Mucosa of descending colon (tissue), 3 donors: ENCODE results near the gene ADAMTS20. TPM values are rescaled to one million over a fixed set of nuclear protein-coding genes. Genes with fewer than 3 reads are reported as not detected.

ENCODE experiments used
- ATAC-seq: fragments of 200-7000 bp; cut with Tn5 transposase; one replicate; pipeline ENCODE4 v1.9.1; 2020; ENCODE audit warnings: mild to moderate bottlenecking, moderate library complexity
- DNase-seq, 3 donors: peaks; one replicate each; pipeline ENCODE4 v3.0.0-alpha.2; 2020
- H3K36me3 ChIP-seq: fragments of 200-600 bp; one replicate; pipeline ENCODE4 v1.8.0; 2021; ENCODE audit warnings: low read depth, mild to moderate bottlenecking
- H3K4me1 ChIP-seq: fragments of 200-600 bp; one replicate; pipeline ENCODE4 v1.8.0; 2021; ENCODE audit warnings: low read depth, mild to moderate bottlenecking
- H3K4me3 ChIP-seq: fragments of 200-600 bp; one replicate; pipeline ENCODE4 v1.8.0; 2021; ENCODE audit warnings: mild to moderate bottlenecking
- H3K9me3 ChIP-seq: fragments of 200-600 bp; one replicate; pipeline ENCODE4 v1.8.0; 2021; ENCODE audit warnings: mild to moderate bottlenecking
- CTCF ChIP-seq: fragments of 200-600 bp; IDR thresholded peaks from one replicate; pipeline ENCODE4 v1.8.0; 2022; ENCODE audit warnings: antibody characterized with exemption, mild to moderate bottlenecking
- intact Hi-C, 2 donors: fragments of 100-400 bp; cut with DNase I in 1 of 2; cut with micrococcal nuclease in 1 of 2; formaldehyde crosslinking; loops; one replicate each; pipeline versions ENCODE4 v1.11.0 to v1.11.1; 2022; cut with DNase I, micrococcal nuclease
- total RNA-seq, 3 donors: library from RNA; stranded (reverse); fragmentation: NEBNext Ultra II Directional in 2 of 3; extraction: Animal tissue kit (Norgen Biotek cat#: 25700) in 2 of 3; gene quantifications; one replicate each; pipeline versions ENCODE4 v1.2.1 to v1.2.4, GENCODE V29; 2021 to 2023
- donor health status: DM: no; HTN: no; CAD: no; lungs with moderate emphysema.
- donor health status: DM: no; HTN: no; CAD: no.
- donor health status: DM: no; HTN: yes; CAD: no.

Gene ADAMTS20
- total RNA-seq, 3 donors from 2014 or later, result not detected

- ATAC-seq, result no peak
Observed at GRCh38 chr12:43336962-43337555, 214.9 kb downstream of the ADAMTS20 start.

GRCh38 chr12:43333644-43334043 lies 218.4 kb downstream of the ADAMTS20 start:
- TF ChIP-seq CTCF, result no peak
- Histone ChIP-seq H3K36me3 (no peaks in the 10 kb centered on the region), H3K4me3 (no peak overlapping the region), H3K4me1 (no peaks in the 10 kb centered on the region), H3K9me3 (no peaks in the 10 kb centered on the region)
- DNase-seq, result no peak
- no peak for ATAC-seq
- intact Hi-C loops, result no loop called here

More at GRCh38 chr12:43336962-43337555, 214.9 kb downstream of the ADAMTS20 start:
- no peaks in the 10 kb centered on the region for H3K9me3 ChIP-seq
- H3K36me3 ChIP-seq, result no peaks in the 10 kb centered on the region
- no peak for DNase-seq
- no peak for TF ChIP-seq CTCF
- H3K4me1 ChIP-seq, result no peaks in the 10 kb centered on the region
- H3K4me3 ChIP-seq, result no peak overlapping the region
- intact Hi-C loops, result no loop called here

- no peaks in the 10 kb centered on the region for H3K9me3 ChIP-seq
- DNase-seq (no peak), ATAC-seq (no peak)
- no peaks in the 10 kb centered on the region for H3K36me3 ChIP-seq
- intact Hi-C loops, result no loop called here
- H3K4me3 ChIP-seq, result no peak overlapping the region
- H3K4me1 ChIP-seq, result no peaks in the 10 kb centered on the region
- no peak for TF ChIP-seq CTCF
Observed at GRCh38 chr12:43332977-43333640, 218.9 kb downstream of the ADAMTS20 start.

- DNase-seq (no peak), ATAC-seq (no peak)
- intact Hi-C loops, result no loop called here
- Histone ChIP-seq H3K9me3 (no peaks in the 10 kb centered on the region), H3K36me3 (no peaks in the 10 kb centered on the region), H3K4me3 (no peak overlapping the region), H3K4me1 (no peaks in the 10 kb centered on the region)
- no peak for TF ChIP-seq CTCF
Observed at GRCh38 chr12:43331935-43332334, 220.1 kb downstream of the ADAMTS20 start.

- Histone ChIP-seq H3K36me3 (no peaks in the 10 kb centered on the region), H3K4me1 (no peaks in the 10 kb centered on the region), H3K9me3 (no peaks in the 10 kb centered on the region), H3K4me3 (no peak overlapping the region)
- ATAC-seq (no peak), DNase-seq (no peak)
- intact Hi-C loops, result no loop called here
- no peak for TF ChIP-seq CTCF
Observed at GRCh38 chr12:43329375-43329774, 222.6 kb downstream of the ADAMTS20 start.
